Astrocyte (in vitro differentiated cells and primary cell): ENCODE measurements around the gene ABCC3. TPM values are rescaled to one million over a fixed set of nuclear protein-coding genes. Genes with fewer than 3 reads are reported as not detected.

Experiments
- DNase-seq: peaks from one replicate; pipeline ENCODE4 v3.0.0-alpha.2; 2010; ENCODE audit warnings: low read depth
- FAIRE-seq: peaks from 2 replicates; lab custom pipeline; 2011; peaks lifted over from hg19 to GRCh38; lab: Jason Lieb, UNC
- H2AFZ ChIP-seq: 2 replicates; pipeline ENCODE4 v1.6.0; 2012; ENCODE audit warnings: low read depth, low read length, inconsistent platforms
- H3K27ac ChIP-seq: 2 replicates; pipeline ENCODE4 v1.5.1; 2011; ENCODE audit warnings: low read depth, low read length, inconsistent platforms
- H3K27me3 ChIP-seq: 2 replicates; pipeline ENCODE4 v1.6.0; 2011; ENCODE audit warnings: low read length, inconsistent platforms; ENCODE audit not compliant: insufficient read depth
- H3K36me3 ChIP-seq: 2 replicates; pipeline ENCODE4 v1.5.1; 2011; ENCODE audit warnings: low read length, inconsistent platforms; ENCODE audit not compliant: insufficient read depth
- H3K4me1 ChIP-seq: 2 replicates; pipeline ENCODE4 v1.5.1; 2011; ENCODE audit warnings: low read length, inconsistent platforms; ENCODE audit not compliant: insufficient read depth
- H3K4me2 ChIP-seq: 2 replicates; pipeline ENCODE4 v1.6.0; 2012; ENCODE audit warnings: low read length, inconsistent platforms
- H3K4me3 ChIP-seq: 2 replicates; pipeline ENCODE4 v1.5.1; 2011; ENCODE audit warnings: low read depth, mild to moderate bottlenecking, low read length, inconsistent platforms; ENCODE audit not compliant: insufficient read depth
- H3K79me2 ChIP-seq: 2 replicates; pipeline ENCODE4 v1.6.0; 2012; ENCODE audit warnings: mild to moderate bottlenecking, low read length, inconsistent platforms; ENCODE audit not compliant: insufficient read depth
- H3K9ac ChIP-seq: 2 replicates; pipeline ENCODE4 v1.6.0; 2012; ENCODE audit warnings: mild to moderate bottlenecking, low read length, inconsistent platforms
- H3K9me3 ChIP-seq: 2 replicates; pipeline ENCODE4 v1.5.1; 2012; ENCODE audit warnings: low read depth, mild to moderate bottlenecking, low read length, inconsistent platforms; ENCODE audit not compliant: insufficient read depth
- H4K20me1 ChIP-seq: 2 replicates; pipeline ENCODE4 v1.6.0; 2012; ENCODE audit warnings: low read length, inconsistent platforms; ENCODE audit not compliant: insufficient read depth
- H3K27ac Mint-ChIP-seq: one replicate; pipeline ENCODE4 v1.8.0; 2021; ENCODE audit warnings: mild to moderate bottlenecking, mixed read lengths; ENCODE audit not compliant: unreplicated experiment
- H3K27me3 Mint-ChIP-seq: one replicate; pipeline ENCODE4 v1.8.0; 2021; ENCODE audit warnings: low read depth, mixed read lengths; ENCODE audit not compliant: unreplicated experiment
- H3K36me3 Mint-ChIP-seq: one replicate; pipeline ENCODE4 v1.8.0; 2021; ENCODE audit warnings: low read depth, mixed read lengths; ENCODE audit not compliant: unreplicated experiment
- H3K4me1 Mint-ChIP-seq: one replicate; pipeline ENCODE4 v1.8.0; 2021; ENCODE audit warnings: low read depth, mixed read lengths; ENCODE audit not compliant: unreplicated experiment
- H3K4me3 Mint-ChIP-seq: one replicate; pipeline ENCODE4 v1.8.0; 2021; ENCODE audit warnings: mild to moderate bottlenecking, moderate library complexity, mixed read lengths; ENCODE audit not compliant: unreplicated experiment
- H3K9me3 Mint-ChIP-seq: one replicate; pipeline ENCODE4 v1.8.0; 2021; ENCODE audit warnings: mild to moderate bottlenecking, mixed read lengths; ENCODE audit not compliant: unreplicated experiment
- CTCF ChIP-seq: IDR thresholded peaks from 2 replicates; pipeline ENCODE4 v1.5.1; 2011; ENCODE audit warnings: low read depth, mild to moderate bottlenecking, inconsistent platforms, low read length, moderate library complexity; ENCODE audit not compliant: insufficient read depth
- EZH2 ChIP-seq: IDR thresholded peaks from 2 replicates; pipeline ENCODE4 v1.6.1; 2012; ENCODE audit warnings: mild to moderate bottlenecking, low read length, inconsistent platforms; ENCODE audit not compliant: insufficient read depth
- total RNA-seq: library from RNA; stranded (reverse); gene quantifications from 2 replicates; pipeline ENCODE4 v1.2.1, GENCODE V29; 2021

The ABCC3 gene
- total RNA-seq, 1 donor from 2014 or later: 0.41 TPM

- H3K79me2 ChIP-seq: no peaks in the 10 kb centered on the region
- TF ChIP-seq CTCF (no peak), EZH2 (no peak)
- no peaks in the 10 kb centered on the region for H3K4me1 Mint-ChIP-seq
- DNase-seq (no peak), FAIRE-seq (no peak)
- no peaks in the 10 kb centered on the region for H3K9me3 ChIP-seq
- H3K9ac ChIP-seq: no peak overlapping the region
- H3K27ac Mint-ChIP-seq: no peak overlapping the region
- no peak overlapping the region for H3K4me2 ChIP-seq
- H2AFZ ChIP-seq: no peak overlapping the region
- H3K36me3 ChIP-seq: no peaks in the 10 kb centered on the region
- no peak overlapping the region for H3K4me3 ChIP-seq
- H3K27ac ChIP-seq: no peak overlapping the region
- peaks cover 22% of the 10 kb centered on the region for H3K27me3 Mint-ChIP-seq
- no peak overlapping the region for H3K4me3 Mint-ChIP-seq
- no peaks in the 10 kb centered on the region for H3K4me1 ChIP-seq
- no peaks in the 10 kb centered on the region for H4K20me1 ChIP-seq
- H3K36me3 Mint-ChIP-seq: no peaks in the 10 kb centered on the region
- no peaks in the 10 kb centered on the region for H3K27me3 ChIP-seq
- no peaks in the 10 kb centered on the region for H3K9me3 Mint-ChIP-seq
These were observed 19.1 kb downstream of the ABCC3 start for GRCh38 chr17:50653738-50654137.

- Histone ChIP-seq H3K9ac (no peak overlapping the region), H4K20me1 (no peaks in the 10 kb centered on the region), H3K9me3 (no peaks in the 10 kb centered on the region), H3K4me2 (no peak overlapping the region), H3K4me3 (no peak overlapping the region), H3K36me3 (no peaks in the 10 kb centered on the region), H3K27ac (no peak overlapping the region), H3K79me2 (no peaks in the 10 kb centered on the region), H3K4me1 (peaks cover 16% of the 10 kb centered on the region), H3K27me3 (no peaks in the 10 kb centered on the region), H2AFZ (no peak overlapping the region)
- Mint-ChIP-seq H3K27ac (no peak overlapping the region), H3K9me3 (no peaks in the 10 kb centered on the region), H3K4me3 (no peak overlapping the region), H3K4me1 (peaks cover 5% of the 10 kb centered on the region), H3K36me3 (no peaks in the 10 kb centered on the region), H3K27me3 (peaks cover 24% of the 10 kb centered on the region)
- DNase-seq (no peak), FAIRE-seq (no peak)
- no peak for TF ChIP-seq CTCF
- TF ChIP-seq EZH2: no peak
These were observed 21.8 kb downstream of the ABCC3 start for GRCh38 chr17:50656509-50656908.

- no peak for FAIRE-seq
- Histone ChIP-seq H4K20me1 (no peaks in the 10 kb centered on the region), H2AFZ (no peak overlapping the region), H3K9me3 (no peaks in the 10 kb centered on the region), H3K27me3 (no peaks in the 10 kb centered on the region), H3K36me3 (no peaks in the 10 kb centered on the region), H3K4me2 (no peak overlapping the region), H3K4me1 (peaks cover 21% of the 10 kb centered on the region), H3K79me2 (no peaks in the 10 kb centered on the region), H3K27ac (no peak overlapping the region), H3K4me3 (no peak overlapping the region), H3K9ac (no peak overlapping the region)
- DNase-seq: no peak
- no peaks in the 10 kb centered on the region for H3K36me3 Mint-ChIP-seq
- no peak for TF ChIP-seq EZH2
- H3K4me3 Mint-ChIP-seq: no peak overlapping the region
- H3K27me3 Mint-ChIP-seq: peaks cover 24% of the 10 kb centered on the region
- no peak overlapping the region for H3K27ac Mint-ChIP-seq
- H3K4me1 Mint-ChIP-seq: peaks cover 11% of the 10 kb centered on the region
- no peaks in the 10 kb centered on the region for H3K9me3 Mint-ChIP-seq
These were observed 22.4 kb downstream of the ABCC3 start for GRCh38 chr17:50657054-50657453.
